GM18498 (cell line): ENCODE measurements around the gene MEAK7.

Source experiments
- ATAC-seq: cut with Tn5 transposase; IDR thresholded peaks from one replicate; pipeline ENCODE4 v1.9.1; 2021; ENCODE audit warnings: mild to moderate bottlenecking, moderate library complexity; ENCODE audit not compliant: unreplicated experiment

MEAK7 gene

GRCh38 chr16:84513123-84513522, 8.7 kb upstream of the MEAK7 start:
- no peak for ATAC-seq

- no peak for ATAC-seq
These were observed 7.4 kb upstream of the MEAK7 start for GRCh38 chr16:84511831-84512230.

- ATAC-seq: no peak
These were observed 6.8 kb upstream of the MEAK7 start for GRCh38 chr16:84511180-84511800.

- ATAC-seq: no peak
These were observed 4.8 kb upstream of the MEAK7 start for GRCh38 chr16:84509032-84509950.

- ATAC-seq: no peak
These were observed 4.0 kb upstream of the MEAK7 start for GRCh38 chr16:84508502-84508901.

- ATAC-seq: no peak
These were observed 2.8 kb upstream of the MEAK7 start for GRCh38 chr16:84507011-84507982.

GRCh38 chr16:84505249-84506187, 1.1 kb upstream of the MEAK7 start:
- ATAC-seq: no peak

GRCh38 chr16:84503751-84504395, 586 bp downstream of the MEAK7 start:
- no peak for ATAC-seq

GRCh38 chr16:84502581-84502980, 1.9 kb downstream of the MEAK7 start:
- no peak for ATAC-seq

GRCh38 chr16:84502075-84502474, 2.4 kb downstream of the MEAK7 start:
- no peak for ATAC-seq

- no peak for ATAC-seq
These were observed 3.3 kb downstream of the MEAK7 start for GRCh38 chr16:84501077-84501735.

GRCh38 chr16:84500531-84500930, 3.9 kb downstream of the MEAK7 start:
- no peak for ATAC-seq

GRCh38 chr16:84499638-84500037, 4.8 kb downstream of the MEAK7 start:
- no peak for ATAC-seq

- ATAC-seq: no peak
These were observed 5.4 kb downstream of the MEAK7 start for GRCh38 chr16:84498859-84499620.

- ATAC-seq: no peak
These were observed 6.2 kb downstream of the MEAK7 start for GRCh38 chr16:84498223-84498610.

- no peak for ATAC-seq
These were observed 6.8 kb downstream of the MEAK7 start for GRCh38 chr16:84497418-84498222.

- ATAC-seq: no peak
These were observed 7.5 kb downstream of the MEAK7 start for GRCh38 chr16:84496991-84497390.
